HL-60 (cell line): ENCODE data around the gene FOXE3.

Experiments
- CTCF ChIP-seq: IDR thresholded peaks from one replicate; pipeline ENCODE4 v1.5.1; 2011; ENCODE audit warnings: low read length, control low read depth, inconsistent platforms; ENCODE audit not compliant: insufficient read depth
- POLR2AphosphoS5 ChIP-seq: IDR thresholded peaks from 2 replicates; pipeline ENCODE4 v1.6.1; 2012; ENCODE audit warnings: low read depth
- REST ChIP-seq: IDR thresholded peaks from 2 replicates; pipeline ENCODE4 v1.6.1; 2012; ENCODE audit warnings: low read depth; ENCODE audit not compliant: insufficient replicate concordance

DNA sequence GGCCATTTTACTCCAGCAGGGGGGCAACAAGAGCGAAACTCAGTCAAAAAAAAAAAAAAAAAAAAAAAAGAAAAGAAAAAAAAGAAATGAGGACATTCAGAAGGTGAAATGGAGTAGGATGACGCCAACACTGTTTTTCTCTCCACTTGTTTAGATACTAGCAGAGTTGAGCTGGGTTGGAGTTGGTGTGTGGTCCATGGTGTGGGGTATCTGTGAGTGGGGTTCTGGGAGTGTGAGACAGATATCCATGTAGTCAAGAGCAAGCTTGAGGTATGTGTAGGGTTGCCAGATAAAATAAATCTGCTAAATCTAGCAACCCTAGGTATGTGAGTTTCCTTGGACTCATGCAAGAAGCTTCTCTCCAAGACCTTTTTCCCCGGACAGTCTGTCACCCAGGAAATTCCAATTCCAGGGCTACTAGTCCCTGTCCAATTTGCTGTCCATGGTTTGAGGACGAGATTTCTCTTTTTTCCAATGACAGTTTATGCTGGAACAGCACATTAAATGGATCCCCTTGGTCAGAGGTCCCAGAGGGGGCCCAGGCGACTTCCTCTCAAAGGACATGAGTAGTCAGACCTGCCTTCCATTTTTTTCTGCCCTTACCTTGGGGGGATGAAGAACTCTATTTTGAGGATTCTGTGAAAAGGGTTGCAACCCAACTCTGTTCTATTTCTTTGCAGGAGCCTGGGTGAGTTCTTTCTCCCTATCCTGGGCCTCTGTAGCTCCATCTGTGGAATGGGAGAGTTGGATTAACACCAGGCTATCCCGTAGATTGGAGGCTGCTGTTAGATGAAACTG is 19.6 kb downstream of the FOXE3 start:
- TF ChIP-seq CTCF (no peak), POLR2AphosphoS5 (no peak), REST (peak; percentile 25)
